HG03520 (cell line): Measurements from ENCODE around the gene EFCAB14.
"Not testable (repeated sequence)": the region's sequence is repeated elsewhere in the genome, so short reads cannot be mapped to it uniquely, and the experiment has no call there.

Experiments used
- ATAC-seq: cut with Tn5 transposase; IDR thresholded peaks from one replicate; pipeline ENCODE4 v1.9.1; 2021; ENCODE audit warnings: mild to moderate bottlenecking, moderate library complexity; ENCODE audit not compliant: unreplicated experiment

EFCAB14 gene

GRCh38 chr1:46657775-46658174 is 61.1 kb downstream of the EFCAB14 start:
- ATAC-seq: no peak

- ATAC-seq: no peak
Measured at GRCh38 chr1:46656643-46657042, 62.3 kb downstream of the EFCAB14 start.

GRCh38 chr1:46655848-46656247 is 63.1 kb downstream of the EFCAB14 start:
- no peak for ATAC-seq

DNA sequence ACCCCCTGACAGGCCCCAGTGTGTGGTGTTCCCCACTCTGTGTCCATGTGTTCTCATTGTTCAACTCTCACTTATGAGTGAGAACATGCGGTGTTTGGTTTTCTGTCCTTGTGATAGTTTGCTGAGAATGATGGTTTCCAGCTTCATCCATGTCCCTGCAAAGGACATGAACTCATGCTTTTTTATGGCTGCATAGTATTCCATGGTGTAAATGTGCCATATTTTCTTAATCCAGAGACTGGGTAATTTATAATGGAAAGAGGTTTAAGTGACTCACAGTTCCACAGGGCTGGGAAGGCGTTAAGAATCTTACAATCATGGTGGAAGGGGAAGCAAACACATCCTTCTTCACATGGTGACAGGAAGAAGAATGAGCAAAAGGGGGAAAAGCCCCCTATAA is 64.2 kb downstream of the EFCAB14 start:
- not testable (repeated sequence) for ATAC-seq

GRCh38 chr1:46654012-46654411 is 64.9 kb downstream of the EFCAB14 start:
- ATAC-seq: no peak

GRCh38 chr1:46653405-46653958 is 65.4 kb downstream of the EFCAB14 start:
- no peak for ATAC-seq

DNA sequence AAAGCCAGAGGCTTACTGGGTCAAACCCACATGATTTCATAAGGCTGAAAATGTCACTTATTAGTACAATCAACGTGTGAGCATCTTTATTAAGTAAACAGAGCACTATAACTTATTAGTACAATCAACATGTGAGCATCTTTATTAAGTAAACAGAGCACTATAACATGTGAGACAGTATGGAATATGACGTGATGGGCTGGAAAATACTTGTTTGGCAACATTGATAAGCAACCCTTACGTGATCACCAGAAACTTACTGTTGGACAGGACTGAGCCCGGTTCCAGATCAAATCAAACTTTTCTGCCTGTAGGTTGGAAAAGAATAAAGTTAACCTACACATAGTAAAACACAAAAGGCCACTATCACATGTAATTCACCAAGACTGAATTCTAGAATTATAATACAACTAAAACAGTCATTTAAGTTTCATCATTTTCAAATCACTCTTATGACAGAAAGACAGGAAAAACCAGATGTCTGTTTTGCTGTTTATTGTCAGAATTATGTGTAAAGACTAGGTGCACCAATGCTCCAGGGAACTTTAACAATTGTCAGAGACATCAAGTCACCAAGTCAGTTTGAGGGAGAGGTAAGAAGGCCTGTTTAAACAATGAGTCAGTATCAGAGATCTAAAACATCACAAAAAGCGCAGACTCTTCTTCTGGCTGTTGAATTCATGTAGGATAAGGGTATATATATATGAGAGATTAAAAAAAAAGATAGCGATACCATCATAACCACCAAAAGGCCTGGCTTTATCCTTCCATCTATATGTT is 66.4 kb downstream of the EFCAB14 start:
- no peak for ATAC-seq

- not testable (repeated sequence) for ATAC-seq
Measured at GRCh38 chr1:46651152-46651551, 67.8 kb downstream of the EFCAB14 start.

GRCh38 chr1:46650491-46650890 is 68.4 kb downstream of the EFCAB14 start:
- no peak for ATAC-seq

GRCh38 chr1:46649764-46650163 is 69.2 kb downstream of the EFCAB14 start:
- no peak for ATAC-seq

GRCh38 chr1:46647611-46648010 is 71.3 kb downstream of the EFCAB14 start:
- no peak for ATAC-seq

DNA sequence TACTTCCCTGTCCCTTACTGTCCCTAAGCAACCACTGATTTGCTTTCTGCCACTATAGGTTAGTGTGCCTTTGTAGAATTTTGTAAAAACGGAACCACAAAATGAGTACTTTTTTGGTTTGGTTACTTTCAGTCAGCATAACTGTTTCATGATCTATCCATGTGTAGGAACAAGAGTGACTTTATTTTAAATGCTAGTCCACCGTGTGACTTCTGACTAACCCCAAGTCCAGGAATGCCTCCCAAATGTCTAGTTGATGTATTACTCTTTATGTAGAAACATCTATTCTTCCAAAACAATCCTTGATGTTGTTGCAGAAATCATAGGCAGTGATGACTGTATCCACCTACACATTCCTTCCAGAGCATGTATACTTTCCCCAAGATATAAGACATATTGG is 72.1 kb downstream of the EFCAB14 start:
- ATAC-seq: no peak

DNA sequence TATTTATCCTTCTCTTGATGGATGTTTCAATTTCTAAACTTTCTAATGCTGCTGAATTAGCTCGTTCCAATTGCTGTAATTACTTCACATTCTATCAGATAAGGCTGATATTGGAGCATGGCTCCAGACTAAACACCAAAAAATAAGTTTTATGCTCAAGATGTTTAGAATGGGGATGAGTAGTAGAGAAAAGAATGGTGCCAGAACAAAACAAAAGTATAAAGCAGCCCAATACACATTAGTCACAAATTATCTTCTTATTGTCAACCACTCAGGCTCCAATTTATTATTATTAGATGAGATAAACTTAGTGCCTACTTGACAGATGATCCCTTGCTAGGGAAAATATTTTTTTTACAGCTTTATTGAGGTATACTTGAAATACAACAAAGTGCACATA is 72.6 kb downstream of the EFCAB14 start:
- ATAC-seq: no peak

- ATAC-seq: no peak
Measured at GRCh38 chr1:46645815-46646214, 73.1 kb downstream of the EFCAB14 start.

GRCh38 chr1:46643368-46643775 is 75.5 kb downstream of the EFCAB14 start:
- no peak for ATAC-seq

GRCh38 chr1:46642115-46642680 is 76.7 kb downstream of the EFCAB14 start:
- no peak for ATAC-seq

GRCh38 chr1:46639547-46639946 is 79.4 kb downstream of the EFCAB14 start:
- no peak for ATAC-seq

DNA sequence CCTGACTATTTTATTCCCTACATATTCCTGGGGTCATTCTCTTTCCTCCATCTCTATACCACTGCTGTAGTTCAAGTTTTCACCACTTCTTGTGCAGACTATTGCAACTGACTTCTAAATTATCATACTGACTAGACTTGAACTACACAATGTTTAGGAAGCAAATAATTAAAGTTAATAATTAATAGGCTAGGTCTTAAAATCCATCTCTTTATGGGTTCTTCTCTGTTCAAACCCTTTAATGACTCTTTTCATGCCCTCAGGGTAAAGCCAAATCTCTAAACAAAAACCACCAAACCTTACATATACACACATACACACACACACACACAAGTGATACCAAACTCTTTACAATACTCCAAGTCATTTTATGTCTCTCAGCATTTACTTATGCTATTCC is 80.0 kb downstream of the EFCAB14 start:
- ATAC-seq: no peak

- ATAC-seq: no peak
Measured at GRCh38 chr1:46637444-46638083, 81.3 kb downstream of the EFCAB14 start.

- no peak for ATAC-seq
Measured at GRCh38 chr1:46635205-46635604, 83.7 kb downstream of the EFCAB14 start.

- ATAC-seq: no peak
Measured at GRCh38 chr1:46630719-46631118, 88.2 kb downstream of the EFCAB14 start.
